WTC11 (cell line): ENCODE measurements around the gene FOXRED1.

Source experiments
- CTCF ChIP-seq: fragments of 200-600 bp; IDR thresholded peaks from 2 replicates; pipeline ENCODE4 v1.8.0; 2022; ENCODE audit warnings: antibody characterized with exemption
- GABPB1 ChIP-seq: sonication (generic); formaldehyde crosslinking; IDR thresholded peaks from 2 replicates; pipeline ENCODE4 v1.8.1; 2023; ENCODE audit warnings: mild to moderate bottlenecking, missing genetic modification reagents
- USF1 ChIP-seq: sonication (generic); formaldehyde crosslinking; IDR thresholded peaks from 2 replicates; pipeline ENCODE4 v1.8.0; 2022; ENCODE audit warnings: mild to moderate bottlenecking, missing genetic modification reagents

- TF ChIP-seq CTCF: no peak
- no peak for TF ChIP-seq USF1 (CRISPR knock-in tag)
- TF ChIP-seq GABPB1 (CRISPR knock-in tag): no peak
Observed at GRCh38 chr11:126277780-126278179, 8.8 kb downstream of the FOXRED1 start.
